ENCODE data around the gene MBNL1.

- TF ChIP-seq JUN (IDR thresholded peaks at IDR 0.05; ENCODE audit: borderline replicate concordance, insufficient read depth, insufficient read length, low read depth) (peak; percentile 24), CTCF (IDR thresholded peaks at IDR 0.05; ENCODE audit: extremely low read depth in 1 of 2, insufficient read depth in 1 of 2, low read depth in 1 of 2, low read length in 2 of 2) (no peak), POLR2AphosphoS5 (IDR thresholded peaks at IDR 0.05; ENCODE audit: insufficient read depth, low read depth, low read length) (no peak), POLR2A (IDR thresholded peaks at IDR 0.05; ENCODE audit: low read depth, low read length) (no peak), MAX (IDR thresholded peaks at IDR 0.05; ENCODE audit: insufficient read depth, insufficient read length) (no peak), MYC (IDR thresholded peaks at IDR 0.05; ENCODE audit: low read depth, low read length) (no peak)
Measured at GRCh38 chr3:152302521-152303021, 33.8 kb downstream of the MBNL1 start.
